T-helper 2 cell treated with Interferon-gamma antibody and Interleukin-4, amounts not matched to agents 5 μg/mL and 100 μg/mL, for 36 hours (primary cell): Measurements from ENCODE around the gene TRPM3.

Source experiments
- DNase-seq: peaks from one replicate; pipeline ENCODE4 v3.0.0; 2021; ENCODE audit warnings: low spot score
- H3K27ac Mint-ChIP-seq: one replicate; pipeline ENCODE4 v1.8.0; 2021; ENCODE audit warnings: mild to moderate bottlenecking, mixed read lengths
- H3K27me3 Mint-ChIP-seq: one replicate; pipeline ENCODE4 v1.8.0; 2021; ENCODE audit warnings: low read depth, mixed read lengths
- H3K36me3 Mint-ChIP-seq: one replicate; pipeline ENCODE4 v1.8.0; 2021; ENCODE audit warnings: low read depth, mixed read lengths
- H3K4me1 Mint-ChIP-seq: one replicate; pipeline ENCODE4 v1.8.0; 2021; ENCODE audit warnings: low read depth, mixed read lengths
- H3K4me3 Mint-ChIP-seq: one replicate; pipeline ENCODE4 v1.8.0; 2022; ENCODE audit warnings: mild to moderate bottlenecking, moderate library complexity, mixed read lengths
- H3K9me3 Mint-ChIP-seq: one replicate; pipeline ENCODE4 v1.8.0; 2021; ENCODE audit warnings: mixed read lengths

TRPM3 gene

GRCh38 chr9:71004196-71004595 lies 117.2 kb downstream of the TRPM3 start:
- Mint-ChIP-seq H3K27me3 (no peaks in the 10 kb centered on the region), H3K4me1 (no peaks in the 10 kb centered on the region), H3K27ac (no peak overlapping the region), H3K4me3 (no peak overlapping the region), H3K9me3 (peaks cover 27% of the 10 kb centered on the region), H3K36me3 (no peaks in the 10 kb centered on the region)
- DNase-seq, result no peak

GRCh38 chr9:71003346-71003745 lies 118.1 kb downstream of the TRPM3 start:
- H3K9me3 Mint-ChIP-seq, result peaks cover 27% of the 10 kb centered on the region
- H3K27me3 Mint-ChIP-seq, result no peaks in the 10 kb centered on the region
- H3K4me1 Mint-ChIP-seq, result no peaks in the 10 kb centered on the region
- H3K27ac Mint-ChIP-seq, result no peak overlapping the region
- H3K36me3 Mint-ChIP-seq, result no peaks in the 10 kb centered on the region
- no peak overlapping the region for H3K4me3 Mint-ChIP-seq
- no peak for DNase-seq

GRCh38 chr9:71001780-71002386 lies 119.5 kb downstream of the TRPM3 start:
- no peak overlapping the region for H3K27ac Mint-ChIP-seq
- no peaks in the 10 kb centered on the region for H3K36me3 Mint-ChIP-seq
- no peak for DNase-seq
- no peaks in the 10 kb centered on the region for H3K4me1 Mint-ChIP-seq
- peaks cover 27% of the 10 kb centered on the region for H3K9me3 Mint-ChIP-seq
- H3K4me3 Mint-ChIP-seq, result no peak overlapping the region
- no peaks in the 10 kb centered on the region for H3K27me3 Mint-ChIP-seq

GRCh38 chr9:70998962-70999361 lies 122.5 kb downstream of the TRPM3 start:
- DNase-seq, result no peak
- H3K4me3 Mint-ChIP-seq, result no peak overlapping the region
- peaks cover 5% of the 10 kb centered on the region for H3K9me3 Mint-ChIP-seq
- no peak overlapping the region for H3K27ac Mint-ChIP-seq
- no peaks in the 10 kb centered on the region for H3K36me3 Mint-ChIP-seq
- no peaks in the 10 kb centered on the region for H3K27me3 Mint-ChIP-seq
- H3K4me1 Mint-ChIP-seq, result no peaks in the 10 kb centered on the region

GRCh38 chr9:70995511-70995910 lies 125.9 kb downstream of the TRPM3 start:
- no peaks in the 10 kb centered on the region for H3K27me3 Mint-ChIP-seq
- H3K9me3 Mint-ChIP-seq, result no peaks in the 10 kb centered on the region
- no peaks in the 10 kb centered on the region for H3K36me3 Mint-ChIP-seq
- no peak overlapping the region for H3K27ac Mint-ChIP-seq
- H3K4me1 Mint-ChIP-seq, result no peaks in the 10 kb centered on the region
- no peak for DNase-seq
- H3K4me3 Mint-ChIP-seq, result no peak overlapping the region

GRCh38 chr9:70994582-70994981 lies 126.8 kb downstream of the TRPM3 start:
- H3K4me1 Mint-ChIP-seq, result no peaks in the 10 kb centered on the region
- H3K36me3 Mint-ChIP-seq, result no peaks in the 10 kb centered on the region
- no peak for DNase-seq
- no peak overlapping the region for H3K27ac Mint-ChIP-seq
- H3K4me3 Mint-ChIP-seq, result no peak overlapping the region
- no peaks in the 10 kb centered on the region for H3K9me3 Mint-ChIP-seq
- H3K27me3 Mint-ChIP-seq, result no peaks in the 10 kb centered on the region

- H3K27ac Mint-ChIP-seq, result no peak overlapping the region
- no peaks in the 10 kb centered on the region for H3K36me3 Mint-ChIP-seq
- no peak for DNase-seq
- H3K27me3 Mint-ChIP-seq, result no peaks in the 10 kb centered on the region
- H3K9me3 Mint-ChIP-seq, result no peaks in the 10 kb centered on the region
- H3K4me3 Mint-ChIP-seq, result no peak overlapping the region
- no peaks in the 10 kb centered on the region for H3K4me1 Mint-ChIP-seq
Measured at GRCh38 chr9:70988551-70988950, 132.9 kb downstream of the TRPM3 start.

GRCh38 chr9:70987986-70988385 lies 133.4 kb downstream of the TRPM3 start:
- no peaks in the 10 kb centered on the region for H3K4me1 Mint-ChIP-seq
- no peaks in the 10 kb centered on the region for H3K9me3 Mint-ChIP-seq
- no peaks in the 10 kb centered on the region for H3K27me3 Mint-ChIP-seq
- no peak for DNase-seq
- no peaks in the 10 kb centered on the region for H3K36me3 Mint-ChIP-seq
- no peak overlapping the region for H3K4me3 Mint-ChIP-seq
- H3K27ac Mint-ChIP-seq, result no peak overlapping the region

- H3K9me3 Mint-ChIP-seq, result no peaks in the 10 kb centered on the region
- no peak overlapping the region for H3K4me3 Mint-ChIP-seq
- no peak overlapping the region for H3K27ac Mint-ChIP-seq
- no peaks in the 10 kb centered on the region for H3K27me3 Mint-ChIP-seq
- no peaks in the 10 kb centered on the region for H3K4me1 Mint-ChIP-seq
- H3K36me3 Mint-ChIP-seq, result no peaks in the 10 kb centered on the region
- no peak for DNase-seq
Measured at GRCh38 chr9:70986984-70987383, 134.4 kb downstream of the TRPM3 start.

- H3K9me3 Mint-ChIP-seq, result no peaks in the 10 kb centered on the region
- H3K27ac Mint-ChIP-seq, result no peak overlapping the region
- no peaks in the 10 kb centered on the region for H3K36me3 Mint-ChIP-seq
- no peaks in the 10 kb centered on the region for H3K27me3 Mint-ChIP-seq
- no peak overlapping the region for H3K4me3 Mint-ChIP-seq
- DNase-seq, result no peak
- no peaks in the 10 kb centered on the region for H3K4me1 Mint-ChIP-seq
Measured at GRCh38 chr9:70983723-70984295, 137.6 kb downstream of the TRPM3 start.

GRCh38 chr9:70981312-70981711 lies 140.1 kb downstream of the TRPM3 start:
- Mint-ChIP-seq H3K4me1 (no peaks in the 10 kb centered on the region), H3K36me3 (no peaks in the 10 kb centered on the region), H3K27me3 (no peaks in the 10 kb centered on the region), H3K27ac (no peak overlapping the region), H3K9me3 (no peaks in the 10 kb centered on the region), H3K4me3 (no peak overlapping the region)
- DNase-seq, result no peak

- no peaks in the 10 kb centered on the region for H3K4me1 Mint-ChIP-seq
- no peaks in the 10 kb centered on the region for H3K9me3 Mint-ChIP-seq
- H3K4me3 Mint-ChIP-seq, result no peak overlapping the region
- no peak overlapping the region for H3K27ac Mint-ChIP-seq
- H3K27me3 Mint-ChIP-seq, result no peaks in the 10 kb centered on the region
- H3K36me3 Mint-ChIP-seq, result no peaks in the 10 kb centered on the region
- no peak for DNase-seq
Measured at GRCh38 chr9:70979966-70980365, 141.5 kb downstream of the TRPM3 start.

- Mint-ChIP-seq H3K27ac (no peak overlapping the region), H3K27me3 (no peaks in the 10 kb centered on the region), H3K4me1 (no peaks in the 10 kb centered on the region), H3K9me3 (no peaks in the 10 kb centered on the region), H3K4me3 (no peak overlapping the region), H3K36me3 (no peaks in the 10 kb centered on the region)
- DNase-seq, result no peak
Measured at GRCh38 chr9:70978085-70978484, 143.3 kb downstream of the TRPM3 start.

GRCh38 chr9:70975821-70976220 lies 145.6 kb downstream of the TRPM3 start:
- H3K9me3 Mint-ChIP-seq, result no peaks in the 10 kb centered on the region
- no peak overlapping the region for H3K27ac Mint-ChIP-seq
- H3K4me3 Mint-ChIP-seq, result no peak overlapping the region
- H3K4me1 Mint-ChIP-seq, result no peaks in the 10 kb centered on the region
- H3K36me3 Mint-ChIP-seq, result no peaks in the 10 kb centered on the region
- DNase-seq, result no peak
- no peaks in the 10 kb centered on the region for H3K27me3 Mint-ChIP-seq

GRCh38 chr9:70971723-70972122 lies 149.7 kb downstream of the TRPM3 start:
- no peak for DNase-seq
- Mint-ChIP-seq H3K27me3 (no peaks in the 10 kb centered on the region), H3K4me1 (no peaks in the 10 kb centered on the region), H3K27ac (no peak overlapping the region), H3K9me3 (no peaks in the 10 kb centered on the region), H3K36me3 (no peaks in the 10 kb centered on the region), H3K4me3 (no peak overlapping the region)
